Measurements from ENCODE around the gene RABL2B.

- TF ChIP-seq MYC (IDR thresholded peaks at IDR 0.05; ENCODE audit: low read depth, low read length) (no peak), CTCF (IDR thresholded peaks at IDR 0.05; ENCODE audit: extremely low read depth in 1 of 2, insufficient read depth in 1 of 2, low read depth in 1 of 2, low read length in 2 of 2) (no peak), POLR2AphosphoS5 (IDR thresholded peaks at IDR 0.05; ENCODE audit: insufficient read depth, low read depth, low read length) (no peak), MAX (IDR thresholded peaks at IDR 0.05; ENCODE audit: insufficient read depth, insufficient read length) (no peak), POLR2A (IDR thresholded peaks at IDR 0.05; ENCODE audit: low read depth, low read length) (no peak), EZH2 (IDR thresholded peaks at IDR 0.05; ENCODE audit: borderline replicate concordance, low read depth, low read length, severe bottlenecking) (no peak), JUN (IDR thresholded peaks at IDR 0.05; ENCODE audit: borderline replicate concordance, insufficient read depth, insufficient read length, low read depth) (no peak), GATA2 (IDR thresholded peaks at IDR 0.05; ENCODE audit: insufficient read depth, insufficient read length, low read depth, low read length) (no peak), FOS (IDR thresholded peaks at IDR 0.05; ENCODE audit: borderline replicate concordance, insufficient read depth, low read length) (no peak)
Measured at GRCh38 chr22:50732681-50733080, 50.8 kb downstream of the RABL2B start.
